ENCODE results near the gene GARIN3. TPM values are rescaled to one million over a fixed set of nuclear protein-coding genes. Genes with fewer than 3 reads are reported as not detected.

The GARIN3 gene
- not detected in 2 replicates for total RNA-seq (2011; cell fraction: chromatin; rRNA removed; ENCODE audit: low replicate concordance)
- not detected in 2 replicates for total RNA-seq (2011; cell fraction: nucleolus; rRNA removed)
- total RNA-seq (2011; cell fraction: nucleoplasm; rRNA removed), result not detected in 2 replicates
- not detected in 2 replicates for total RNA-seq (2014; rRNA removed)
- not detected in 2 replicates for total RNA-seq (2014; rRNA removed; fragmentation: Illumina TruSeq; extraction: Trizol)
- not detected in 2 replicates for total RNA-seq (2015; rRNA removed; fragmentation: Illumina TruSeq; extraction: Trizol)
- total RNA-seq (2021), result not detected in 2 replicates
- not detected in 2 replicates for polyA plus RNA-seq (2011; rRNA removed)
- not detected in 2 replicates for polyA plus RNA-seq (2011; cell fraction: cytosol; rRNA removed)
- polyA plus RNA-seq (2011; cell fraction: nucleus; rRNA removed), result not detected in 2 replicates
- not detected in 2 replicates for polyA plus RNA-seq (2012)
- not detected in 2 replicates for polyA plus RNA-seq (2014; fragmentation: Illumina TruSeq; extraction: Trizol)
- polyA plus RNA-seq (2014; fragmentation: Nextera tagmentation; extraction: Ambion mirVana), result not detected
- not detected in 2 replicates for polyA plus RNA-seq (2014; rRNA removed)
- polyA minus RNA-seq (2011; rRNA and poly(A)+ RNA removed), result not detected in 2 replicates
- not detected in 2 replicates for polyA minus RNA-seq (2011; cell fraction: cytosol; rRNA and poly(A)+ RNA removed)
- not detected in 2 replicates for polyA minus RNA-seq (2011; cell fraction: nucleus; rRNA and poly(A)+ RNA removed)
- Bru-seq, nascent RNA, result not detected
- not detected for BruChase-seq, experiment 1, labeled RNA remaining after a 2-hour chase
- BruChase-seq, experiment 2, labeled RNA remaining after a 6-hour chase, result not detected
- long read RNA-seq, experiment 1, result 0 reads
- long read RNA-seq, experiment 2, result 0 reads
- long read RNA-seq, experiment 3, result 0 reads

- no peaks in the 10 kb centered on the region for H3K79me2 ChIP-seq (ENCODE audit: control insufficient read depth, insufficient read depth, low read length)
- no peaks in the 10 kb centered on the region for H3K4me1 ChIP-seq (replicated peaks in 1 of 2; ENCODE audit: control insufficient read depth in 2 of 2, insufficient read depth in 2 of 2, low read length in 2 of 2)
- POLR2A ChIA-PET, result no interaction called here
- no peaks in the 10 kb centered on the region for H3K9me3 ChIP-seq (replicated peaks; ENCODE audit: control insufficient read depth, insufficient read depth, low read depth, low read length)
- DNase-seq (ENCODE audit: extremely low read depth in 1 of 4, low spot score in 3 of 4), result no peak
- WGBS (ENCODE audit: insufficient coverage, low coverage, missing lambda C conversion rate), result 0% methylated on average over 7 of the region's 7 CpGs
- H3K4me2 ChIP-seq (ENCODE audit: insufficient read depth, low read length), result no peak within 1 kb of the TSS
- H3K27me3 ChIP-seq (ENCODE audit: control insufficient read depth in 2 of 2, insufficient read depth in 2 of 2, low read length in 2 of 2), result peaks cover 9 to 35% of the 10 kb centered on the region in 2 experiments; a peak in 3 of 5 replicates
- no peak for FAIRE-seq
- H3K9ac ChIP-seq (ENCODE audit: insufficient read depth in 1 of 2, low read depth in 2 of 2, low read length in 2 of 2), result no peak within 1 kb of the TSS
- H4K20me1 ChIP-seq (replicated peaks; ENCODE audit: control insufficient read depth, insufficient read depth, low read length), result no peaks in the 10 kb centered on the region
- no peak within 1 kb of the TSS for H3K4me3 ChIP-seq
- intact Hi-C loops (cut with micrococcal nuclease), result no loop called here
- H2AFZ ChIP-seq (ENCODE audit: low read depth, low read length), result no peak within 1 kb of the TSS
- no TSS peak for BruUV-seq (replicated peaks)
- H3K27ac ChIP-seq (ENCODE audit: extremely low read depth, low read depth, low read length), result no peak within 1 kb of the TSS
- no peak for ATAC-seq
- no peaks in the 10 kb centered on the region for H3K36me3 ChIP-seq (ENCODE audit: control insufficient read depth, insufficient read depth, low read length)
- CTCF ChIA-PET (ENCODE audit: low intra/inter-chr PET ratio), result no interaction called here
- no peaks in the 10 kb centered on the region for H3K9me1 ChIP-seq (ENCODE audit: control insufficient read depth, insufficient read depth, low read length)
- TF ChIP-seq ZNF12 (CRISPR knock-in tag; IDR thresholded peaks at IDR 0.05), result no peak
- no peak for TF ChIP-seq HMG20B (CRISPR knock-in tag; IDR thresholded peaks at IDR 0.05)
- TF ChIP-seq MAZ (CRISPR knock-in tag; conservative IDR thresholded peaks at IDR 0.05 in 1 of 2, IDR thresholded peaks at IDR 0.05 in 1 of 2), result no peak
- TF ChIP-seq, protein P1, sequence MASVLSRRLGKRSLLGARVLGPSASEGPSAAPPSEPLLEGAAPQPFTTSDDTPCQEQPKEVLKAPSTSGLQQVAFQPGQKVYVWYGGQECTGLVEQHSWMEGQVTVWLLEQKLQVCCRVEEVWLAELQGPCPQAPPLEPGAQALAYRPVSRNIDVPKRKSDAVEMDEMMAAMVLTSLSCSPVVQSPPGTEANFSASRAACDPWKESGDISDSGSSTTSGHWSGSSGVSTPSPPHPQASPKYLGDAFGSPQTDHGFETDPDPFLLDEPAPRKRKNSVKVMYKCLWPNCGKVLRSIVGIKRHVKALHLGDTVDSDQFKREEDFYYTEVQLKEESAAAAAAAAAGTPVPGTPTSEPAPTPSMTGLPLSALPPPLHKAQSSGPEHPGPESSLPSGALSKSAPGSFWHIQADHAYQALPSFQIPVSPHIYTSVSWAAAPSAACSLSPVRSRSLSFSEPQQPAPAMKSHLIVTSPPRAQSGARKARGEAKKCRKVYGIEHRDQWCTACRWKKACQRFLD (CRISPR knock-in tag; IDR thresholded peaks at IDR 0.05), result no peak
- TF ChIP-seq GTF2E2 (tag; IDR thresholded peaks at IDR 0.05), result no peak
- TF ChIP-seq SRSF1 (IDR thresholded peaks at IDR 0.05; ENCODE audit: low read depth, low read length), result no peak
- no peak for TF ChIP-seq TAF1 (IDR thresholded peaks at IDR 0.05; ENCODE audit: control insufficient read depth, extremely low read depth, insufficient read depth, low read length, severe bottlenecking)
- in situ Hi-C loops (cut with MboI), result no loop called here
Measured at GRCh38 chr5:157166214-157167213, at the start of gene GARIN3. GARIN3 (minus strand) TSS chr5:157166264; CDS start chr5:157166168, 96 bp downstream.
